ENCODE data around the gene MYLK.

The MYLK gene

DNA sequence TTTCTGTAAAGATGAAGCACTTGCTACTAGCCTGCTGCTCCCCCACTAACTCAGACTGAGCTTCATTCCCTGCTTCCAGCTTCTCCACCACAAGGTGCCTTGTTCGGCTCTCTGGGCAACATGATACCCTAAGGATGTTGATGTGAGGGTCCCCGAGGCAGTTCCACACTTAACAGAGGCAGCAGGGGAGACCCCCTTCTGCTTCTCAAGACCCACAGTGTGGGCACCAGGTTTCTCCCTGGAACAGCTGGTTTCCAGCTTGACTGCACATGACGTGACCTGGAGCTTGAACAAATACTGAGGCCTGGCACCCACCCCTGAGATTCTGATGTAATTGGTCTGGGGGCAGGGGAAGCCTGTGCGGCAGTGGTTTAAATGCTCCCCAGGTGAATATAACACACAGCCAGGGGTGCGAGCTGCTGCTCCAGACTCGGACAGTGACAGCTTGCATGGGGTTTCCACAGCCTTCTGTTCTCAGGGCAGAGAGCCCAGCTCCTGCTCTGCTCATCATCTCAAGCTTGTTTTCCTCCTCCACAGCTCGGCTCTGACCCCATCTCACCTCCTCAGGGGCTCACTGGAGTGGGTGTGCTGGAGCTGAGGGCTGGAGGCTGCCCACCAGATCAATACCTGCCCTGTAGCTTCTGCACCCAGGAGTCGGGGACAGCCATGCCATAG lies 204.3 kb downstream of the MYLK start:
- TF ChIP-seq JUND (IDR thresholded peaks at IDR 0.05; ENCODE audit: low read depth), result no peak
- in situ Hi-C loops (cut with HindIII; ENCODE audit: low pct_unique_long_range_greater_than_20kb, low sequenced_read_pairs), result no loop called here
- DNase-seq (ENCODE audit: low read depth in 1 of 2, low spot score in 1 of 2), result no peak

DNA sequence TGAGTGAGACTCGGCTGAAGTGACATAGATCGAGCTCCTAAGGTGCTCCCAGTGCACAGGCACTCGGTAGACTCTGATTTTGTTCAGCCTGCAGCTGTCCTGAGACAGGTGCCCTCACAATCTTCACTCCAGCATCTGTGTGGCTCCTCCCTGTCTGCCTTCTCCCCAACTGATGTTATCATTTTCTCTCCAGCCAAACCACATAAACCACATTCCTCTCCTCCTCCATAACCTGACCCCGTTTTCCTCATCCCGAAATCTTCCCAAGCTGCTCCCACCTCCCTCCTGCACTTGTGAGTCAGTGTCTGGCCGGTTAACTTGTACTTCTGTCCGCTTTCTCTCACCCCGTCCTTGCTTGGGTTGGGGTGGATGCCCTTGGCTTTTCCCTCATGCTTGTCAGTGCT lies 206.0 kb downstream of the MYLK start:
- TF ChIP-seq JUND (IDR thresholded peaks at IDR 0.05; ENCODE audit: low read depth), result no peak
- in situ Hi-C loops (cut with HindIII; ENCODE audit: low pct_unique_long_range_greater_than_20kb, low sequenced_read_pairs), result no loop called here
- peak; percentile 35 to 76 for DNase-seq (ENCODE audit: low read depth in 1 of 2, low spot score in 1 of 2)

- TF ChIP-seq JUND (IDR thresholded peaks at IDR 0.05; ENCODE audit: low read depth), result no peak
- no peak for DNase-seq (ENCODE audit: low read depth in 1 of 2, low spot score in 1 of 2)
- in situ Hi-C loops (cut with HindIII; ENCODE audit: low pct_unique_long_range_greater_than_20kb, low sequenced_read_pairs), result no loop called here
Observed at GRCh38 chr3:123672429-123673146, 211.5 kb downstream of the MYLK start.

DNA sequence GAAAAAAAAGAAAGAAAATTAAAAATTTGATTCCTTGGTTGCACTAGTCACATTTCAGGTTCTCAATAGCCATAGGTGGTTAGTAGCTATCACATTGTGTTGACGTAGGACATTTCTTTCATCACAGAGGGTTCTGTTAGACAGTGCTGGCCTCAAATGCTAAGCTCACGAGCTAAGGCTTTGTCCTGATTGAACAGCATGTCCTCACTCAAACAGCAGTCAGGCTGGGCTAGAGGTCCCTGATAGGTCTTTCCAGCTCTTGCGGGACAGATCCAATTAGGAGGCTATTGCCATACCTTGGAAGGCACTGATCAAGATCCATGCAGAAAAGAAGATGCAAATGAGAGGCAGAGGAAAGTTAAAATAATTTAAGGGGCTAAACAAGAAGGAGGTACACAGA lies 213.4 kb downstream of the MYLK start:
- in situ Hi-C loops (cut with HindIII; ENCODE audit: low pct_unique_long_range_greater_than_20kb, low sequenced_read_pairs), result no loop called here
- no peak for TF ChIP-seq JUND (IDR thresholded peaks at IDR 0.05; ENCODE audit: low read depth)
- no peak for DNase-seq (ENCODE audit: low read depth in 1 of 2, low spot score in 1 of 2)

- in situ Hi-C loops (cut with HindIII; ENCODE audit: low pct_unique_long_range_greater_than_20kb, low sequenced_read_pairs), result no loop called here
- no peak for DNase-seq (ENCODE audit: low read depth in 1 of 2, low spot score in 1 of 2)
- no peak for TF ChIP-seq JUND (IDR thresholded peaks at IDR 0.05; ENCODE audit: low read depth)
Observed at GRCh38 chr3:123668906-123669305, 215.2 kb downstream of the MYLK start.

DNA sequence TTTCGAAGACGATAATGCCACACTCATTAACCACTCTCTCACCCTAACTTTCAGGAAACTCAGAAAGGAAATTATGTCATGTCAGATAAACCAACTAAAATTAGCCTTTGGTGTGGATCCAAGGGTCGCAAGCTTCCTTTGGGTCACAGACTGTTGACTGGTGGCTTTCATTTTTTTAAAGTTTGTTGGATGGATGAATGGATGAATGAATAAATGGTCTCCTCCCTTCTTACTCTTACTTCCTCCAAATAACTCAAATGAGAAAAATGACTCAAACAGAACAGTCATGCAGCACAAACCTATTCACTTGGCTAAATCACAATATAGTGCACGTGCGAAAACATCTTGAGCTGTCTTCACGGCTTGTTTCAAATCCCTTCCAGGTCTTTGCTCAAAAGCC lies 216.3 kb downstream of the MYLK start:
- no peak for TF ChIP-seq JUND (IDR thresholded peaks at IDR 0.05; ENCODE audit: low read depth)
- in situ Hi-C loops (cut with HindIII; ENCODE audit: low pct_unique_long_range_greater_than_20kb, low sequenced_read_pairs), result no loop called here
- no peak for DNase-seq (ENCODE audit: low read depth in 1 of 2, low spot score in 1 of 2)

DNA sequence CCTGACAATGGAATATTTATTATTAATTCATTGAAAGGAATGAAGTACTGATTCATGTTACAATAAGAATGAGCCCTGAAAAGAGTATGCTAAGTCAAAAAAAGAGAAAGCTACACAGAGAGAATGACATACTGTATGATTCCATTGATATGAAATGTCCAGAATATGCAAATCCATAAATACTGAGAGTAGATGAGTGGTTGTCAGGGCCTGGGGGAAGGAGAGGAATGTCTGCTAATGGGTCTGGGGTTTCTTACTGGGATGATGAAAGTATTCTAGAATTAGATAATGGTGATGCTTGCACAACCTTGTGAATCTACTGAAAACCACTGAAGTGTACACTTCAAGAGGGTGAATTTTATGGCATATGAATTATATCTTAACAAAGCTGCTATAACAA lies 219.4 kb downstream of the MYLK start:
- in situ Hi-C loops (cut with HindIII; ENCODE audit: low pct_unique_long_range_greater_than_20kb, low sequenced_read_pairs), result no loop called here
- DNase-seq (ENCODE audit: low read depth in 1 of 2, low spot score in 1 of 2), result no peak
- no peak for TF ChIP-seq JUND (IDR thresholded peaks at IDR 0.05; ENCODE audit: low read depth)

GRCh38 chr3:123663977-123664376 lies 220.2 kb downstream of the MYLK start:
- in situ Hi-C loops (cut with HindIII; ENCODE audit: low pct_unique_long_range_greater_than_20kb, low sequenced_read_pairs), result no loop called here
- DNase-seq (ENCODE audit: low read depth in 1 of 2, low spot score in 1 of 2), result no peak
- TF ChIP-seq JUND (IDR thresholded peaks at IDR 0.05; ENCODE audit: low read depth), result no peak

GRCh38 chr3:123661973-123662372 lies 222.2 kb downstream of the MYLK start:
- in situ Hi-C loops (cut with HindIII; ENCODE audit: low pct_unique_long_range_greater_than_20kb, low sequenced_read_pairs), result no loop called here
- no peak for TF ChIP-seq JUND (IDR thresholded peaks at IDR 0.05; ENCODE audit: low read depth)
- DNase-seq (ENCODE audit: low read depth in 1 of 2, low spot score in 1 of 2), result no peak

DNA sequence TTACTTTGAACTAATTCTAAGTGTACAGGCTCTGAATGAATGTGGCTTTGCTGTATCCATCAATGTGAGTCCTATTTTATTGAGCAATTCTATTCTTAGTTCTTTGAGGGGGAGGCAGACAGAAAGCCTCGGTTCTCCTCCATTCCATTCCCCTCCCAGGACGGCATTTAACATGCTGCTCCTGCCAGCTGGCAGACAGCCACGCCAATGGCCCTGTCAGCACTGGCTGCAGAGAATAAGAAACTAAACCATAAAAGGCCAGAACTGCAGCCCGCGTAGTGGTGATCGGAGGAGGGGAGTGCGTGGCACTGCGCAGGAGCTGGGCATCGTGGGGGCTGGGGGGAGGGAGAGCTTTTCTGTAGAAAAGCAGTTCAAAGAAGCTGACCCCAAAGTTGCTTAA lies 223.2 kb downstream of the MYLK start:
- TF ChIP-seq JUND (IDR thresholded peaks at IDR 0.05; ENCODE audit: low read depth), result no peak
- no peak for DNase-seq (ENCODE audit: low read depth in 1 of 2, low spot score in 1 of 2)
- in situ Hi-C loops (cut with HindIII; ENCODE audit: low pct_unique_long_range_greater_than_20kb, low sequenced_read_pairs), result no loop called here

GRCh38 chr3:123660141-123660675 lies 223.9 kb downstream of the MYLK start:
- TF ChIP-seq JUND (IDR thresholded peaks at IDR 0.05; ENCODE audit: low read depth), result no peak
- in situ Hi-C loops (cut with HindIII; ENCODE audit: low pct_unique_long_range_greater_than_20kb, low sequenced_read_pairs), result no loop called here

DNA sequence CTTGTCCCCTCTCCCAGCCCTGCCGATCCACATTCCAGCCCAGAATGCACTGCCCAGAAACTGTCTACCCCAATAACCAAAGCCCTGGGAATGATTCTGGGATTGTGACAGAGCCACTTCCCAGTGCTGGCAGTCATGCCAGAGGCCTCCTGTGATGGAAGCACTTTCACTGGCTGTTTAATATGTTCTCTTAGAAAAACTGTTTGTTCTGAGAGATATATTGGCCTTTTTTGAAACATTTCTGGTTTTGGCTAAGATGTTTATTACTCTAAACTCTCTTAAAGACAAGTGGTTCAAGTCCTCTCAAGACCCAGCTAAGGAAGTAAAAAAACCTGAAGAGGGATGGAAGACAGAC lies 225.3 kb downstream of the MYLK start:
- in situ Hi-C loops (cut with HindIII; ENCODE audit: low pct_unique_long_range_greater_than_20kb, low sequenced_read_pairs), result no loop called here
- DNase-seq (ENCODE audit: low read depth in 1 of 2, low spot score in 1 of 2), result no peak
- no peak for TF ChIP-seq JUND (IDR thresholded peaks at IDR 0.05; ENCODE audit: low read depth)

More at GRCh38 chr3:123660141-123660675, 223.9 kb downstream of the MYLK start:
- no peak for DNase-seq (ENCODE audit: low read depth in 1 of 2, low spot score in 1 of 2)

GRCh38 chr3:123658118-123658851 lies 225.8 kb downstream of the MYLK start:
- in situ Hi-C loops (cut with HindIII; ENCODE audit: low pct_unique_long_range_greater_than_20kb, low sequenced_read_pairs), result no loop called here
- TF ChIP-seq JUND (IDR thresholded peaks at IDR 0.05; ENCODE audit: low read depth), result no peak
- no peak for DNase-seq (ENCODE audit: low read depth in 1 of 2, low spot score in 1 of 2)

Data from T47D (cell line).